HepG2 (cell line): Measurements from ENCODE around the gene FAM120B. TPM values are rescaled to one million over a fixed set of nuclear protein-coding genes. Genes with fewer than 3 reads are reported as not detected.

Source experiments
- ATAC-seq: fragments of 200-7000 bp; cut with Tn5 transposase; 3 replicates; pipeline ENCODE4 v1.9.1; 2020; ENCODE audit warnings: mild to moderate bottlenecking, moderate library complexity
- BruUV-seq: library from RNA; stranded (reverse); fragments of 400-500 nt; replicated peaks from 2 replicates; lab custom pipeline; 2021; lab: Mats Ljungman, UMichigan
- CTCF ChIA-PET: fragments of 300-600 bp; formaldehyde crosslinking; extraction: SDS; loops from one replicate; lab custom pipeline; 2021; ENCODE audit warnings: low total read pairs, inconsistent platforms, low intra/inter-chr PET ratio; lab: Yijun Ruan, JAX
- POLR2A ChIA-PET: fragments of 350-600 bp; sonication (Branson Sonifier 250); formaldehyde crosslinking; loops from one replicate; lab custom pipeline; 2020; ENCODE audit warnings: antibody characterized with exemption, inconsistent platforms; lab: Yijun Ruan, JAX
- DNase-seq: peaks from one replicate; pipeline ENCODE4 v3.0.0-alpha.2; 2015; ENCODE audit warnings: low spot score
- FAIRE-seq: peaks from 3 replicates; lab custom pipeline; 2011; peaks lifted over from hg19 to GRCh38; lab: Jason Lieb, UNC
- H2AFZ ChIP-seq: one replicate; pipeline ENCODE4 v1.6.1; 2011; ENCODE audit warnings: low read length, inconsistent platforms
- H3K27ac ChIP-seq: fragments of 300-600 bp; 3 replicates; pipeline ENCODE4 v1.8.0; 2011; ENCODE audit warnings: mixed run types, mild to moderate bottlenecking, mixed read lengths, low read length, inconsistent platforms; ENCODE audit not compliant: insufficient read depth; ENCODE audit errors: extremely low read length
- H3K27me3 ChIP-seq, 2 experiments: fragments of 200-600 bp in 1 of 2; 2 replicates in 1 of 2; 3 replicates in 1 of 2; pipeline versions ENCODE4 v1.6.0 to v1.8.0; 2011; ENCODE audit warnings: low read length in 2 of 2, mild to moderate bottlenecking in 2 of 2, moderate library complexity in 2 of 2, inconsistent platforms in 1 of 2; ENCODE audit not compliant: insufficient read depth in 2 of 2, control insufficient read depth in 1 of 2
- H3K36me3 ChIP-seq, 2 experiments: fragments of 200-600 bp in 1 of 2; replicated peaks in 1 of 2; 2 replicates in 1 of 2; 3 replicates in 1 of 2; pipeline versions ENCODE4 v1.5.1 to v1.8.0; 2011; ENCODE audit warnings: low read length in 2 of 2, inconsistent platforms in 1 of 2; ENCODE audit not compliant: insufficient read depth in 2 of 2, control insufficient read depth in 1 of 2
- H3K4me1 ChIP-seq: 2 replicates; pipeline ENCODE4 v1.5.1; 2012; ENCODE audit warnings: low read length, inconsistent platforms; ENCODE audit not compliant: insufficient read depth
- H3K4me2 ChIP-seq: 2 replicates; pipeline ENCODE4 v1.6.0; 2011; ENCODE audit warnings: low read depth, low read length, inconsistent platforms
- H3K4me3 ChIP-seq, 3 experiments: fragments of 200-600 bp in 1 of 3; sonication (generic), shearing (Covaris generic) in 1 of 3; replicated peaks in 1 of 3; 2 replicates each; pipeline ENCODE4 v1.5.1; 2011 to 2016; ENCODE audit warnings: low read length in 3 of 3, inconsistent platforms in 2 of 3, low read depth in 2 of 3, mild to moderate bottlenecking in 2 of 3, control low read depth in 1 of 3, mixed read lengths in 1 of 3; ENCODE audit not compliant: insufficient read depth in 1 of 3
- H3K79me2 ChIP-seq: one replicate; pipeline ENCODE4 v1.6.1; 2011; ENCODE audit warnings: low read length, inconsistent platforms; ENCODE audit not compliant: insufficient read depth
- H3K9ac ChIP-seq: 2 replicates; pipeline ENCODE4 v1.6.0; 2011; ENCODE audit warnings: mild to moderate bottlenecking, low read depth, low read length, inconsistent platforms; ENCODE audit not compliant: insufficient read depth
- H3K9me3 ChIP-seq: 2 replicates; pipeline ENCODE4 v1.5.1; 2012; ENCODE audit warnings: mild to moderate bottlenecking, low read length
- H4K20me1 ChIP-seq: 2 replicates; pipeline ENCODE4 v1.6.0; 2011; ENCODE audit warnings: inconsistent platforms, mild to moderate bottlenecking, low read length, moderate library complexity; ENCODE audit not compliant: insufficient read depth
- ATF6 ChIP-seq: sonication (generic); formaldehyde crosslinking; conservative IDR thresholded peaks from 2 replicates; pipeline ENCODE4 v1.4.0; 2020; ENCODE audit warnings: missing genetic modification reagents
- HMGA1 ChIP-seq: sonication (generic); formaldehyde crosslinking; conservative IDR thresholded peaks from 2 replicates; pipeline ENCODE4 v1.4.0; 2020; ENCODE audit warnings: missing genetic modification reagents
- HMGXB3 ChIP-seq: sonication (generic); formaldehyde crosslinking; IDR thresholded peaks from 2 replicates; pipeline ENCODE4 v1.4.0; 2020; ENCODE audit warnings: missing genetic modification reagents, borderline replicate concordance
- HOXA9 ChIP-seq: sonication (generic); formaldehyde crosslinking; IDR thresholded peaks from 2 replicates; pipeline ENCODE4 v1.8.1; 2022; ENCODE audit warnings: missing genetic modification reagents, mild to moderate bottlenecking, moderate library complexity, borderline replicate concordance
- MBD4 ChIP-seq: IDR thresholded peaks from 2 replicates; pipeline ENCODE4 v1.6.1; 2012; ENCODE audit warnings: low read length, inconsistent platforms, borderline replicate concordance
- NONO ChIP-seq, 2 experiments: fragments of 450-650 bp in 1 of 2; sonication (generic) in 1 of 2; formaldehyde crosslinking in 1 of 2; IDR thresholded peaks in 1 of 2; conservative IDR thresholded peaks in 1 of 2; 2 replicates each; pipeline versions ENCODE4 v1.6.1 to v1.8.0; 2017 to 2022; ENCODE audit warnings: mild to moderate bottlenecking in 1 of 2, missing genetic modification reagents in 1 of 2, moderate library complexity in 1 of 2
- ONECUT2 ChIP-seq: sonication (generic); formaldehyde crosslinking; IDR thresholded peaks from 2 replicates; pipeline ENCODE4 v1.4.0; 2020; ENCODE audit warnings: missing genetic modification reagents
- PITX1 ChIP-seq: sonication (generic); formaldehyde crosslinking; IDR thresholded peaks from 2 replicates; pipeline ENCODE4 v1.5.1; 2020; ENCODE audit warnings: mild to moderate bottlenecking, missing genetic modification reagents
- TCF7 ChIP-seq: sonication (generic); IDR thresholded peaks from 2 replicates; pipeline ENCODE4 v1.6.1; 2016; ENCODE audit warnings: antibody characterized with exemption, low read depth
- TGIF2 ChIP-seq: IDR thresholded peaks from 2 replicates; pipeline ENCODE4 v1.6.1; 2016; ENCODE audit warnings: control low read depth, missing compliant biosample characterization
- ZBTB33 ChIP-seq: sonication (generic); formaldehyde crosslinking; IDR thresholded peaks from 2 replicates; pipeline ENCODE4 v1.4.0; 2020; ENCODE audit warnings: missing genetic modification reagents
- ZNF800 ChIP-seq: sonication (generic); formaldehyde crosslinking; IDR thresholded peaks from 2 replicates; pipeline ENCODE4 v1.4.0; 2020; ENCODE audit warnings: missing genetic modification reagents
- WGBS: methylation state at CpG from one replicate; pipeline ENCODE4 v1.1.6; 2017; ENCODE audit warnings: low lambda C conversion rate; 5-methylcytosine and 5-hydroxymethylcytosine counted together
- in situ Hi-C: cut with HindIII; loops from 2 replicates; pipeline ENCODE4 v1.10.0; 2017; ENCODE audit warnings: low pct_unique_long_range_greater_than_20kb; ENCODE audit not compliant: extremely low pct_ligation_motif_present
- intact Hi-C: fragments of 100-400 bp; cut with micrococcal nuclease; formaldehyde crosslinking; loops from one replicate; pipeline ENCODE4 v1.10.0; 2022; ENCODE audit not compliant: unreplicated experiment
- polyA plus RNA-seq, 8 experiments: library from polyadenylated mRNA; depleted of rRNA in 3 of 8; stranded (reverse) in 7 of 8; unstranded in 1 of 8; fragments of >200 nt; fragmentation: Illumina TruSeq in 4 of 8; extraction: Trizol in 4 of 8; gene quantifications; 2 replicates each; pipeline versions ENCODE4 v1.2.1 to v1.2.3, GENCODE V29; 2011 to 2016; ENCODE audit warnings: low read depth in 4 of 8, missing spikeins in 1 of 8, mixed read lengths in 1 of 8; ENCODE audit not compliant: insufficient read depth in 1 of 8
- total RNA-seq, 5 experiments: library from RNA; depleted of rRNA; stranded (reverse); fragments of >200 nt; fragmentation: Illumina TruSeq; extraction: Trizol; gene quantifications; 2 replicates each; pipeline ENCODE4 v1.2.3, GENCODE V29; 2016; ENCODE audit warnings: low read depth in 1 of 5

Gene FAM120B
- total and polyA plus RNA-seq, 2 of the 13 experiments (the other 11 are each of a cell fraction or from before 2014, with no cell fraction given) = 9.2 to 10.7 TPM

GRCh38 chr6:170455335-170455979 is 148.9 kb downstream of the FAM120B start:
- TF ChIP-seq ONECUT2 (CRISPR knock-in tag) (no peak), ATF6 (CRISPR knock-in tag) (no peak), ZBTB33 (CRISPR knock-in tag) (no peak), TCF7 (no peak), NONO (IDR thresholded peaks at IDR 0.05) (no peak), NONO (CRISPR knock-in tag; conservative IDR thresholded peaks at IDR 0.05) (no peak), HOXA9 (CRISPR knock-in tag) (no peak), HMGXB3 (CRISPR knock-in tag) (no peak), HMGA1 (CRISPR knock-in tag) (no peak), MBD4 (no peak), ZNF800 (CRISPR knock-in tag) (no peak), PITX1 (CRISPR knock-in tag) (no peak), TGIF2 (no peak)
- POLR2A ChIA-PET = no interaction called here
- Histone ChIP-seq H3K4me2 (no peak overlapping the region), H4K20me1 (no peaks in the 10 kb centered on the region; the same call in 1 of the 2 replicates), H3K79me2 (no peaks in the 10 kb centered on the region), H3K4me3 (no peak overlapping the region), H3K9ac (no peak overlapping the region), H3K4me1 (no peaks in the 10 kb centered on the region), H3K27me3 (peaks cover 3 to 53% of the 10 kb centered on the region in 2 experiments; a peak in 4 of 5 replicates), H2AFZ (no peak overlapping the region), H3K36me3 (no peaks in the 10 kb centered on the region), H3K27ac (no peak overlapping the region), H3K9me3 (no peaks in the 10 kb centered on the region)
- BruUV-seq = no TSS peak
- in situ Hi-C loops (no loop called here), intact Hi-C loops (no loop called here)
- FAIRE-seq (no peak), DNase-seq (no peak), ATAC-seq (no peak)
- 63% methylated on average over 25 of the region's 26 CpGs for WGBS
- CTCF ChIA-PET = no interaction called here
